HG03196 (cell line): Measurements from ENCODE around the gene OR1D5.
"Not testable (repeated sequence)": the region's sequence is repeated elsewhere in the genome, so short reads cannot be mapped to it uniquely, and the experiment has no call there.

Experiments
- ATAC-seq: cut with Tn5 transposase; IDR thresholded peaks from one replicate; pipeline ENCODE4 v1.9.1; 2021; ENCODE audit not compliant: unreplicated experiment

The OR1D5 gene

GRCh38 chr17:3063507-3063906 lies at the start of gene OR1D5:
OR1D5 (minus strand) TSS chr17:3063607; CDS start chr17:3063607, 0 bp downstream.
- ATAC-seq, result not testable (repeated sequence)

- no peak for ATAC-seq
Observed at GRCh38 chr17:3104322-3104721, 40.9 kb upstream of the OR1D5 start, which contains the start of gene OR1D2. OR1D2 (minus strand) TSS chr17:3104422; CDS start chr17:3092996, 11,426 bp downstream.

GRCh38 chr17:3073850-3074249 lies 10.4 kb upstream of the OR1D5 start:
- not testable (repeated sequence) for ATAC-seq

GRCh38 chr17:3065192-3065591 lies 1.8 kb upstream of the OR1D5 start:
- ATAC-seq, result not testable (repeated sequence)

- ATAC-seq, result not testable (repeated sequence)
Observed at GRCh38 chr17:3062824-3063377, 506 bp downstream of the OR1D5 start.

- ATAC-seq, result not testable (repeated sequence)
Observed at GRCh38 chr17:3054868-3055267, 8.5 kb downstream of the OR1D5 start.

- no peak for ATAC-seq
Observed at GRCh38 chr17:3049705-3050295, 13.6 kb downstream of the OR1D5 start.

GRCh38 chr17:3048727-3049471 lies 14.5 kb downstream of the OR1D5 start:
- peak; percentile 95 for ATAC-seq

GRCh38 chr17:3046753-3047152 lies 16.7 kb downstream of the OR1D5 start:
- no peak for ATAC-seq

GRCh38 chr17:3043737-3044365 lies 19.6 kb downstream of the OR1D5 start:
- no peak for ATAC-seq

GRCh38 chr17:3040882-3041281 lies 22.5 kb downstream of the OR1D5 start:
- ATAC-seq, result no peak

- no peak for ATAC-seq
Observed at GRCh38 chr17:3039736-3040135, 23.7 kb downstream of the OR1D5 start.

GRCh38 chr17:3038941-3039340 lies 24.5 kb downstream of the OR1D5 start:
- ATAC-seq, result no peak

GRCh38 chr17:3037259-3037658 lies 26.1 kb downstream of the OR1D5 start:
- no peak for ATAC-seq

GRCh38 chr17:3036800-3037199 lies 26.6 kb downstream of the OR1D5 start:
- ATAC-seq, result no peak

GRCh38 chr17:3035968-3036280 lies 27.5 kb downstream of the OR1D5 start:
- ATAC-seq, result no peak

GRCh38 chr17:3035256-3035967 lies 28.0 kb downstream of the OR1D5 start:
- no peak for ATAC-seq

- no peak for ATAC-seq
Observed at GRCh38 chr17:3034578-3034920, 28.9 kb downstream of the OR1D5 start.

GRCh38 chr17:3033741-3034577 lies 29.4 kb downstream of the OR1D5 start:
- ATAC-seq, result no peak

GRCh38 chr17:3033248-3033640 lies 30.2 kb downstream of the OR1D5 start:
- ATAC-seq, result no peak
